HG02571 (cell line): ENCODE data around the gene MAML3.
"Not testable (repeated sequence)": the region's sequence is repeated elsewhere in the genome, so short reads cannot be mapped to it uniquely, and the experiment has no call there.

Experiments used
- ATAC-seq: cut with Tn5 transposase; IDR thresholded peaks from one replicate; pipeline ENCODE4 v1.9.1; 2021; ENCODE audit warnings: mild to moderate bottlenecking, moderate library complexity; ENCODE audit not compliant: unreplicated experiment

The MAML3 gene

DNA sequence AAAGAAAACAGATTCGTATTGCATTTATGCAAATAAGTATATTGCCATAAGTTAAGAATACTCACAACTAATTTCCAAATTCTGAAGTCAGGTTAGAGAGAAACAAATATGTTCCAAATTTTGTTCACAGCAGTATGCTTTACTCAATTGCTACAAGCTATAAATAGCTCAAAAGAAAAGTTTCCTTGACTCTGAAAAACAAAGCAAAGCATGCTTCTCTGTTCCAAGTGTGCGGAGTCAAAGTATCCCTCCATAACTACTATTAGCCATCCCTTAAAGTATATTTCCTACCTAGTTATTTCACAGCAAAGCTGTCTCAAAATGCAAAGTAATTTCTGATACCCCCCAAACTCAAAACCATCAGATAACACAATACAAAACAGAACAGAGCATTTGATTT, 441.1 kb downstream of the MAML3 start:
- no peak for ATAC-seq

DNA sequence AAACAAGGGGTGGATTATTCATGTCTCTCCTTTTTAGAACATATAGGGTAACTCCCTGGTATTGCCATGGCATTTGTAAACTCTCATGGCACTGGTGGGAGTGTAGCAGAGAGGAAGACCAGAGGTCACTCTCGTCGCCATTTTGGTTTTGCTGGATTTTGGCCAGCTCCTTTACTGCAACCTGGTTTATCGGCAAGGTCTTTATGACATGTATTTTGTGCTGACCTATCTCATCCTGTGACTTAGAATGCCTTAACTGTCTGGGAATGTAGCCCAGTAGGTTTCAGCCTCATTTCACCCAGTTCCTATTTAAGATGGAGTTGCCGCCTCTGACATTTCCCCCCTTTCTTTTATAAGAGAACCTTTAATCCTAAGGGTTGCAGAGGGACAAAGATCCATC, 442.5 kb downstream of the MAML3 start:
- no peak for ATAC-seq

DNA sequence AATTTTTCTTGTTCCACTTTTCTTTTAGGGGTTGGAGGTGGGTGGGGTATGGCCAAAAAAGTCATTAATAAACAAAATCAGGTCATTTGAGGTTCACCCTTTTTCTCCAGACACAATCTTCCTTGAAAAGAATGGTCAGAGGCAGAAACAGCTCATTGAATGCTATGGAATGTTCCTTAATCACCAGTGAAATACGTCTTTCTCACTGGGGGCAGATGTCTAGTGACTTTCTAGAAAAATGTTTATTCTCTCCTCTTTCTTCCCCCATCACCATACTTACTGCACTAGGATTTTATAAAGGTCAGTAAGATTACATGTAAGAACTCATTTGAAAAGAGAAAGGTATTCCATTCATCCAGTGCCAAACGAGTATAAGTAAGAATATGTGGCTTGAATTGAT, 443.9 kb downstream of the MAML3 start:
- ATAC-seq = no peak

DNA sequence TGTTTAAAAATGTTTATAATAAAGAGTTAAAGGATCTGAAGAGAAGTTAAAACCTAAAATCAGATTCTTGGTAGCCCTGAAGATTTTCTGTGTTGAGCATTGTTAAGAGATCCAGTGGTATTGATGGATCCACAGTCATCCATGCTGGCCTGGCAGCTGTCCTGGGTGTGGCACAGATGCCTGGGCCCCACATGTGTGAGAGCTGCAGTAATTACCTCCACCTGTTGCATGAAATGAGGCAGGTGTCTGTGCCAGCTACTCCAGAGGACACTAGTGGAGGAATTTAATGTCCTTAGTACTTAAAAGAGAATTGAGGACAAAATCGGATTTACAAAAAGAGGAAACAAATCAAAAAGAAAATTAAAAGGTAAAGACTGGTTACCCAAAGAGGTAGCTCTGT, 444.3 kb downstream of the MAML3 start:
- no peak for ATAC-seq

DNA sequence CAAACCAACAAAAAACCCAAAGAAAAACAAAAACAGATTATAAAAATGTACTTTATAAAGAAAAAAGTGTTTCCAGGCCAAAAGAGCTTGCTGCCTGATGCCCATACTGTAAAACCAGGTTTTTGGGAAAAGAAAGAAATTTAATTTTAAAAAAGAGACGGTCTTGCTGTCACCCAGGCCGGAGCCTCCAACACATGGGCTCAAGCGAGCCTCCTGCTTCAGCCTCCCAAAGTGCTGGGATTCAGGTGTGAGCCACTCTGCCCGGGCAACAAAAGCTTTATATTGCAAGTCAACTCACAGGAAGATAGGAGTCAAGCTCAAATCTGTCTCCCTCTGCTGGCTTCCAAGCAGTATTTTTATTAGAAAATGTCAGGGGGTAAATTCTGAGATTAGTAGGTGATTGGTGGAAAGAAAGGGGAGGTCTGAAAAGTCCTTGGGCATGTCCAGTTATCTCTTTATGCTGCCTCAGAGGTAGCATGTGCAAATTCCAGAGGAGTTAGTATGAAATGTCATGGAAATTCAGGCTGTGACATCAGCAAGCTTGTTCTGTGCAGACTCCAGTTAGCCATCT, 449.0 kb downstream of the MAML3 start:
- ATAC-seq = no peak

DNA sequence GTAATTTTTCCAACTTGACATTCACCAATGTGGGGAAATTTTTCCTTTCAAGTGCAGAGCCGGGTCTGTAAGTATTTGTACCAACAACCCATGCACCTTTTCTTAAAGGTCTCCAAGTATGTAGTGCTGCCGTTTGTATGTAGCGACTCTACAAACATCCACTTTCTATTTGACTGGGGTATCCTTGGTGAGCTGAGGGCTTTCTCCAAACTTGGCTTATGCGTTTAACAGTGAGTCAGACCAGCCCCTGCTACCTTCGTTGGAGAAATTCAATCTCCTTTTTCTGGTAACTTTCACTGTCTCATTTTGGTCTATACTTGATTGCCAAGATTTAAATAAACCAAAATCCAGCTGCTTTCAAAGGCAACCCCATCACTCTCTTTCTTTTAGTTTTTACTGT, 453.4 kb downstream of the MAML3 start:
- no peak for ATAC-seq

DNA sequence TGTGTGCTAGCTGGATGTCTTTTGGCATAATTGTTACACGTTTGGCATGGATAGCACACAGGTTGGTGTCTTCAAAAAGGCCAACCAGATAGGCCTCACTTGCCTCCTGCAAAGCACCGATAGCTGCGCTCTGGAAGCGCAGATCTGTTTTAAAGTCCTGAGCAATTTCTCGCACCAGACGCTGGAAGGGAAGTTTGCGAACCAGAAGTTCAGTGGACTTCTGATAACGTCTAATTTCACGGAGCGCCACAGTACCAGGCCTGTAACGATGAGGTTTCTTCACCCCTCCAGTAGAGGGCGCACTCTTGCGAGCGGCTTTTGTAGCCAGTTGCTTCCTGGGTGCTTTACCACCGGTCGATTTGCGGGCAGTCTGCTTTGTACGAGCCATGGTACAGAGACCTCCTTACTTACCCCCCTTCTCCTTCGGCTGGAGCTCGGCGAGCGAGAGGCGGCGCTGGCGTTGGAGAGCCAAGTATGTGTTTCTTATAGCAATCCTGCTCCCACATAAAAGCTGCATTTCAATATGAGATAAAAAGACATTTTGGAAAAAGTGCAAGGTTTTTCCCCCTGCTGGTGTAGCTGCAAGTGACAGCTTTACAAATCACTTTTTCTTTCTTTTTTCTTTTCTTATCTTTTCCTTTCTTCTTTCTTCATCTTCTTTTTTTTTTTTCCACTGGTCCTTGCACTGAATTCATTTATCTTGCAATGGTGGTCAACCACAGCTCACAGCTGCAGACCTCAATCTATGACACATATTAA, 455.6 kb downstream of the MAML3 start:
- not testable (repeated sequence) for ATAC-seq

DNA sequence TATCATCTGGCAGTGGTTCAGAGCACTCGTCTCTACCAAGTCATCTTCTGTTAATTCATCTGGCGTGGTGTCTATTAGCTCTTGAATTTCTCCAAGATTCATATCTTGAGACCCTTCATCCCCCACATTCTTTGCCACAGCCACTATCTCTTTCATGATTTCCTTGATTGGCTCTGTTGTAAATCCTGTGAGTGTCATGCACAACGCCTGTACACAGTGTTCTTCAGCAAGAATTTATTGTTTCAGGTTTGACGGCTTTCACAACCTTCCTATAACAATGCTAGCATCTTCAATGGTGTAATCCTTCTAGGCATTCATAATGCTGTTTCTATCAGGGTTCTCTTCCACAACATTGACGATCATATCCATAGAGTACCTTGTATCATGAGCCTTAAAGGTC, 457.5 kb downstream of the MAML3 start:
- ATAC-seq = no peak

DNA sequence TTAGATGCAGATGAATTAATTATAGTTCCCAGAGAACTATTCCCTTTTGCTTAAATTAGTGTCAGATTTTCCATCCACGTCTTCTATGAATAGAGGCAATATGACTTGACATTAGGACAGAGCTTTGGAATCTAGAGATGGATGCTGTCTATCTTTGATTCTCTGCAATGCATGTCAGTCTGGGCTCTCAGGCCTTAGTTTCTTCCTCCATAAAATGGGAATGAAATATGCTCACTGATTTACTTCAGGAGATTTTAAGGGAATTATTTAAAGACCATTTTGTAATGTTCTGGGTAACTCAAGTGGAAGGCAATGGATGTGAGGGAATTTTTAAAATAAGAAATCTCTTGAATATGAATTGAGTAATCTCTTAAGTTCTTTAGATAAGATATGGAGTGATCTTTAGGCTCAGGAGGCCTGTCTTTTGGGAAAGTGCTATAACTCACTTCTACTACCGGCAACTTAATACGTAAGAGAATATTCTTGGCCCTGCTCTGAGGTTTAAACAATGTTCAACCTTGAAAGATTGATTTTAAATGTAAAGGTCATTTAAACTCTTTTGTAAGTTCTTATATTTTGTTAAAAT, 459.4 kb downstream of the MAML3 start:
- ATAC-seq = no peak

DNA sequence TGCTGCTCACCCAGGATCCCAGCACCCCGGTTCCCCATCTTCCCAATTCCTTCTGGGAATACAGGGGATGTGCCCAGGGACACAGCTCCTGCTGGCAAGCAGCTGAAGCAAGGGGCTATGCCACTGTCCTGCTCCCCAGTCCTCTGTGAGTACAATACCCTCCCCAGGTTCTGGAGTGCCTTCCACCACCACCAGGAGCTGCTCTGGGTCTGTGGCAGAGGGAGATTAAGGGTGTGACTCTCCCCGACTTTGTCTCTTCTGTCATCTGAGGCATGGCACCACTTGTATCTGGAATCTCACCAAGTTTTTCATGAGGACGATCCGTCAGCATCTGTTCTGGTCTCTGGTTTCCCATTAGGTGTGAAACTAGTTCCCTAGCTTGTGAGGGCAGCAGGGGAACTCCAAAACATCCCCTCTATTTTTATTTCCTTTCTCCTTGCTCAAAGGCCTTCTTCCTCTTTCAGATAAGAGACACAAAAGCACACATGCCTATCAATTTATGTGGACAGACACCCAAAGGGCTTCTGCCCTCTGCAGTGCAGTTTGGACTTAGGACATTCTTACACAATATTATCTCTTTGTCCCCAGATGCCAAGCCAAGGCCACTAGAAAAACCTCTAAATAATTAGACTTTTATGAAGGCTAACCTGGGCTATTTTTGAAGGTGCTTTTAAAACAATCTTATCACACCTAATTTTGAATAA, 461.5 kb downstream of the MAML3 start:
- ATAC-seq = no peak

DNA sequence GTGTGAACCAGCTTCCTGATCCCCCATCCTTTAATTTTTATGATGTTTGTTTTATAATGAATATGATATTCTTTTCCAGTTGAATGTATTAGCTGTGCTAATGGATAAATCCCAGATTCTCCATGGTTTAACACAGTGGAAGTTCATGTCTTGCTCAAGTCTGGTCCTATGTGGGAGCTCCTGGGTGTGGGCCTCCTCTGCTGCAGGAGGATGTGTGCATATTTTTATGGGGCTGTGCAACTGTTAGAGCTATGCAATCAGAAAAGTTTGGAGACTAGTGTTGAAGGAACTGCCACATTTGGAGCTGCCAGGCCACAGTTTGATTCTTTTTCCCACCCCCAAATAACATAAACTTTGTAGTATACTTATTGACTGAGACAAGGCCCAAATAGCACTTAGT, 463.6 kb downstream of the MAML3 start:
- ATAC-seq = no peak

DNA sequence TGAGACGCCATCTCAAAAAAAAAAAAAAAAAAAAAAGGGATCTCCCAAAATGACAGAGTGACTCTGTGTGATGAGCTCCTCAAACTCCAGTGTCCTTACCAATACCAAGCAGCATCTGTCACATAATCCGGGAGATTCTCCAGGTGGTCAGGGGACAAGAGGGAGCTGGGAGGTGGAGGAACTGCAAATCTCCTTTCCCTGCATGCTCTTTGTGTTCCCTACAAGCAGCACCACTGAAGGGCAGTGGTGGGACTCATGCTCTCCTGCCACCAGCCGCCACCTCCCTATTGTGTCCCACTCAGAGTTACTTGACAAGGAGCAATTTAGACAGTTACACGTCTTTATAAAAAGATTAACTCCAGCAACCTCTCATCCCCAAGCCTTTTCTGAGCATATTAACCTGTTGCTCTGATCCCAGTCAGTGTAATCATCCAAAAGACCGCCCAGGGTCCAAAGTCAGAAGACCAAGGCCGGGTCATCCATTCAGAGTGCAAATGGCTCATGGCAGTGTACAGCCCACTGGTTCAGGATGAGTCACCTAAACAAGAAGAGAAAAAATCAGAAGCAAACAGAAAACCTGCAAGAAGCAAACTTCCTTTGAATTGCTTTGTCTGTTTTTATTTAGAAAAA, 464.8 kb downstream of the MAML3 start:
- no peak for ATAC-seq

DNA sequence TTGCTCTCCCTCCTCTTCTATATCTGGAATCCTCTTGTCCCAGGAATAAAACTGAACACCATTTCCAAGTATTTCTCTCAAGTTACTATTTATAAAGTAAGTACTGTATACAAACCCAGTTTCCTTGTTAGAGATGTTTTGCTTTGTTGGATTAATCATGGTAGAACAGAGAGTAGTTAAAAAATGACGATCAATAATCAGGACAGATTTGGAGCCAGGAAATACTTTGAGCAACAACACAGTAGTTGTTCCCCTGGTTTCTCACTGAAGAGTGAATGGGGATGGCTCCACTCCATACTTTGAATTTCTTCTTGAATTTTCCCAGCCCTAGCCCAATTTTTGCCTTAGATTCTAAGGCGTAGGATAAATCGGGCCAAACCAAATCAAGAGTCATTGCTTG, 467.0 kb downstream of the MAML3 start:
- ATAC-seq = no peak

DNA sequence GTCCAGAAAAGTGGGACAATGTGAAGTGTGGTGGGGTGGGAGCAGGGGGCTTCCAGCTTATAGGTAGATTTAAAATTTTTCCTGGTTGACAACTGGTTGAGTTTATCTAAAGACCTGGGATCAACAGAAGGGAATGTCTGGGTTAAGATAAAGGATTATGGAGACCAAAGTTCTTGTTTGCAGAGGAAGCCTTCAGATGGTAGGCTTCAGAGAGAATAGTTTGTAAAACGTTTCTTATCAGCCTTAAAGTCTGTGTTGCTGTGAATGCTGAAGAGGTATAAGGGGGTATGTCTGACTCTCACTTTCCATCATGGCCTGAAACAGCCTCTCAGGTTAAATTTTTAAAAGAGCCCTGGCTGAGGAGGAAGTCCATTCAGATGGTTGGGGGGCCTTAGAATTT, 467.9 kb downstream of the MAML3 start:
- no peak for ATAC-seq

DNA sequence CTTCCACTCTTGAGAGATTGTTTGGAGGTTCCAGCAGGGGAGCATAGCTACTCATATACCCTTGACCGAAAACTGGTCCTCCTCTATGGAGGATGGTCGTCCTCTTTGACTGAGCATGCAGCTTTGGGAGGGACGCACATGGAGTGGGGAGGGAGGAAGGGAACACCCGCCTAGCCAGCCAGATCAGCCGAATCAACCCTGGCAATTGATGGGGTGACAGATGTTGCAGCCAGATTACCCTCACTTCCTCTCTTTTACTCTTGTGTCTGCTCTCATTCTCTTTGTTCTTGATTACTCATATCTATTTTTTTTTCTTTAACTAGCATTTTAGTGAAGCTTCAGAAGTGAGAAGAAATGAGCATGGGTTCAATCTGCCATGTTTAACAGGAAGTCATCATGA, 468.8 kb downstream of the MAML3 start:
- no peak for ATAC-seq

DNA sequence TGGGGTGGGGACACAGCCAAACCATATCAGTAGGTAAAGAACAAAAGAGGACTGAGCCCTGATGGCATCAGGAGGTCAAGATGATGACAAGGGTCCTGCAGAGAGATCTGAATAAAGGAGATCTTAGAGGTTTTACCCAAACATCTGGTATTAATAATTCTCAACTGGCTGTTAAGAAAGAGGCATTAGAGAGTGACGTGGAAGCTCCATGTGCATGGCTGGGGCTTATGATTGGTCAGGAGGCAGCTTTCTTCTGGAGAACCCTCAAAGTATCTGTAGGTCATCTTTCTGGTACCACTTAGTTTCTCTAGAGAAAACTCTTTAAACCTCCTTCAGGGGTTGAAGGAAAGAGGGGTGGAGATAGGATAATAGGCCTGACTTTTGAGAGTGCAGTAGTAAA, 469.6 kb downstream of the MAML3 start:
- ATAC-seq = no peak

DNA sequence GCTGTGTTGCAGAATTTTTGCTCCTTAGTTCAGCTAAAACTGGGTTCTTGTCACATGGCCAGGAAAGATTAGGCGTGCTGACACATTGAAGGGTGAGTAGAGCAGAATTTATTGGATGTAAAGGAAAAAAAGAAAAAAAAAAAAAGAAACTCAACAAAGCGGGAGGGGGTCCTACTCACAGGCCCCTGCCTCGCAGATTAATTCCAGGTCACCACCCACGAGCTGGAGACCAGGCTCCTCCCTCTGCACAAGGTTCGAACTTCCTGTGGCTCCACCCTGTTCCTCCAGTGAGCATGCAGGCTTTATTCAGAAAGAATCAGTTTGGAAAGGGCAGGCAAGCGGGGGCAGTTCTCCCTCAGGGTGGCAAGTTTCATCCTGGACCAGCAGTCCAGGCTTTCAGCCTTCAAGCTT, 471.2 kb downstream of the MAML3 start:
- ATAC-seq = no peak

DNA sequence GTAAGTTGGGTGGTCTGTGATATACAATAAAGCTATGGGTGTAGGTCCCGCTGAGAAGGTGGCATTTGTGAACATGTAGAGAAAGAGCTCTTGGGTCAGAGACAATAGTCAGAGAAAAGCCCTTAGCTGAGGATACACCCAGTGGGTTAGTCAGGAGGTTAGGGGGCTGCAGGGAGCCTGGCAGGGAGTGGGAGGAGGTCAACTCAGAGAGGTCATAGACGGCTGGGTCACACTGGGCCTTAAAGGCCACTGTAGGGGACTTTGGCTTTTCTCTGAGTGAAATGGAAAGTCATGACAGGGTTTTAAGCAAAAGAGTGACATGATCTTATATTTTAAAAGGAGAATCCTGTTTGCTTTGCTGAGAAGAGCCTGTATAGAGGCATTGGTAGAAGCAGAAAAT, 471.7 kb downstream of the MAML3 start:
- no peak for ATAC-seq

DNA sequence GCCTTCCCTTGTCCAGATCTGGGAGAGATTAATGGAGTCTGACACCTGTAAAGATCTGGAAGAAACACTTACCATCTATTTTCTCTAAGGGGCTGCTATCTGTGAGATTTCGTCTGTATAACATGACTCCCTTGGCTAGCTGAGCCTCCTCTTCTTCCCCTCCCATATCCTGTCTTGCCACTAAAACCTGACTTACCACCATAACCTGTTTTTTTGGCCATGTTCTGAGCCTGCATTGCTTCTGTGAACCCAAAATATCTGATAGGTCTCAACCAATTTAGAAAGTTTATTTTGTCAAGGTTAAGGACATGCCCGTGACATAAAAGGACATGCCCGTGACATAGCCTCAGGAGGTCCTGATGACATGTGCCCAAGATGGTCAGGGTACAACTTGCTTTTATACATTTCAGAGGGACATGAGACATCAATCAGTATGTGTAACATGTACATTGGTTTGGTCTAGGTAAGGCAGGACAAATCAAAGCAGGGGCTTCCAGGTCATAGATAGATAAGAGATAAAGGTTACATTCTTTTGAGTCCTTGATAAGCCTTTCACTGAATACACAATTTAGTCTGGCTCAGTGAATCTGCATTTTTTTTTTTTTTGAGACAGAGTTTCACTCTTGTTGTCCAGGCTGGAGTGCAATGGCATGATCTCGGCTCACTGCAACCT, 476.9 kb downstream of the MAML3 start:
- no peak for ATAC-seq

DNA sequence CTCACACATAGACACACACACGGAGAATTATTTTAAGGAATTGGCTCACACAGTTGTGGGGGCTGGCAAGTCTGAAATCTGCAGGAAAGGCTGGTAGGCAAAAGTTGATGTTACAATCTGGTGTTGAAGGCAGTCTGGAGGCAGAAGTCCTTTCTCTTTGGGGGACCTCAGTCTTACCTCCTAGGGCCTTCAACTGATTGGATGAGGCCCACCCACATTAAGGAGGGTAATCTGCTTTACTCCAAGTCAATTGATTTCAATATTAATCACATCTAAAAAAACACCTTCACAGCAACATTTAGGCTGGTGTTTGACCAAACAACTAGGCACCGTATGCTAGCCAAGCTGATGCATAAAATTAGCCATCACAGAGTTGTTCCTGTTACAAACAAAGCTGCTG, 477.6 kb downstream of the MAML3 start:
- ATAC-seq = no peak

DNA sequence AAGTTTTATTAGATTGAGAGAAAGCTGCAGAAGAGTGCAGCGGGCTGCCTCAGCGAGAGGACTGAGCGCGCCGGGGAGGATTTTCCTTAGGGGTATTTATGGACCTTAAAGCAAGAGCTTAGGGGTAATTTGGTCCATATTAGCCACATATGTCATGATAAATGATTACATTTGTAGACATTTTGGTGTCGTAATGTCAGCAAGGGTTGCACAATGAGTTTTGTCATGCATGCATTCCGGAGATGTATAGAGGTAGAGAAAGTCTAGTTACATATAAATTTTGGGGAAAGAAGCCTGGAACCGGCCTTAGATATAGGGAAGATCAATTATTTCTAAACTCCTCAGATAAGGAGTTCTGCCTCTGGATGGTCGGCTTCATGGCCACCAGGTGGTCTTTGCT, 478.3 kb downstream of the MAML3 start:
- no peak for ATAC-seq
